H1 (cell line): Measurements from ENCODE around the gene NOS1AP. TPM values are rescaled to one million over a fixed set of nuclear protein-coding genes. Genes with fewer than 3 reads are reported as not detected.

Source experiments
- CTCF ChIA-PET: fragments of 300-600 bp; sonication (Branson Sonifier 250); formaldehyde crosslinking; loops from one replicate; lab custom pipeline; 2021; ENCODE audit not compliant: partially characterized antibody; lab: Charles Lee
- POLR2A ChIA-PET: fragments of 300-600 bp; sonication (Branson Sonifier 250); formaldehyde crosslinking; loops from one replicate; lab custom pipeline; 2021; ENCODE audit warnings: inconsistent platforms; ENCODE audit not compliant: partially characterized antibody; lab: Charles Lee
- DNase-seq, 2 experiments: peaks; one replicate each; pipeline versions ENCODE4 v3.0.0 to v3.0.0-alpha.2; 2010 to 2022; ENCODE audit warnings: low spot score in 2 of 2, low read depth in 1 of 2, mixed read lengths in 1 of 2
- FAIRE-seq: peaks from 2 replicates; lab custom pipeline; 2011; peaks lifted over from hg19 to GRCh38; lab: Jason Lieb, UNC
- H2AFZ ChIP-seq: 2 replicates; pipeline ENCODE4 v1.8.1; 2012; ENCODE audit warnings: low read length, inconsistent platforms
- H2AK5ac ChIP-seq: 2 replicates; pipeline ENCODE4 v1.6.1; 2013; ENCODE audit warnings: low read depth, low read length
- H2BK120ac ChIP-seq: replicated peaks from 2 replicates; pipeline ENCODE3; 2013; ENCODE audit warnings: low read depth, low read length, inconsistent platforms
- H2BK12ac ChIP-seq: 2 replicates; pipeline ENCODE4 v1.6.1; 2013; ENCODE audit warnings: low read depth, low read length
- H2BK15ac ChIP-seq: 2 replicates; pipeline ENCODE4 v1.6.1; 2013; ENCODE audit warnings: low read length
- H2BK20ac ChIP-seq: 2 replicates; pipeline ENCODE4 v1.6.1; 2013; ENCODE audit warnings: low read length
- H2BK5ac ChIP-seq: 2 replicates; pipeline ENCODE4 v1.6.1; 2013; ENCODE audit warnings: low read depth, low read length
- H3K14ac ChIP-seq: 2 replicates; pipeline ENCODE4 v1.6.1; 2013; ENCODE audit warnings: inconsistent platforms; ENCODE audit not compliant: insufficient read length
- H3K18ac ChIP-seq: 2 replicates; pipeline ENCODE4 v1.6.1; 2013; ENCODE audit warnings: low read length; ENCODE audit errors: extremely low read depth
- H3K23ac ChIP-seq: 2 replicates; pipeline ENCODE4 v1.6.1; 2013; ENCODE audit warnings: inconsistent platforms; ENCODE audit not compliant: insufficient read length
- H3K23me2 ChIP-seq: 2 replicates; pipeline ENCODE4 v1.6.1; 2013; ENCODE audit warnings: low read depth, low read length
- H3K27ac ChIP-seq: 2 replicates; pipeline ENCODE4 v1.6.1; 2011; ENCODE audit warnings: low read depth, low read length, inconsistent platforms
- H3K27me3 ChIP-seq, 4 experiments: replicated peaks in 1 of 4; 1 replicate in 1 of 4; 2 replicates in 3 of 4; pipeline versions ENCODE4 v1.6.1 to v1.8.1; 2011 to 2013; ENCODE audit warnings: low read length in 3 of 4, mild to moderate bottlenecking in 3 of 4, inconsistent platforms in 2 of 4, mixed read lengths in 2 of 4, moderate library complexity in 1 of 4; ENCODE audit not compliant: control insufficient read depth in 3 of 4, insufficient read depth in 3 of 4; ENCODE audit errors: extremely low read depth in 1 of 4
- H3K36me3 ChIP-seq, 4 experiments: 2 replicates each; pipeline versions ENCODE4 v1.6.1 to v1.8.1; 2011 to 2013; ENCODE audit warnings: mild to moderate bottlenecking in 4 of 4, low read length in 3 of 4, moderate library complexity in 2 of 4, control low read depth in 1 of 4, inconsistent platforms in 1 of 4; ENCODE audit not compliant: insufficient read depth in 4 of 4, control insufficient read depth in 2 of 4
- H3K4ac ChIP-seq: replicated peaks from 2 replicates; pipeline ENCODE3; 2013; ENCODE audit warnings: low read length, low read depth, mixed read lengths, inconsistent platforms; ENCODE audit not compliant: insufficient read length
- H3K4me1 ChIP-seq, 4 experiments: replicated peaks in 1 of 4; 1 replicate in 1 of 4; 2 replicates in 3 of 4; pipeline versions ENCODE4 v1.6.1 to v1.8.1; 2011 to 2013; ENCODE audit warnings: low read length in 3 of 4, inconsistent platforms in 2 of 4, mixed read lengths in 1 of 4; ENCODE audit not compliant: insufficient read depth in 4 of 4, control insufficient read depth in 3 of 4
- H3K4me2 ChIP-seq, 2 experiments: 2 replicates each; pipeline versions ENCODE4 v1.6.1 to v1.8.1; 2011 to 2013; ENCODE audit warnings: low read depth in 2 of 2, low read length in 2 of 2, control low read depth in 1 of 2, inconsistent platforms in 1 of 2, mild to moderate bottlenecking in 1 of 2; ENCODE audit not compliant: insufficient read depth in 1 of 2
- H3K4me3 ChIP-seq, 4 experiments: fragments of 200-600, 300-600 bp in 1 of 4; sonication (generic), shearing (Covaris generic), sonication (Bioruptor Twin) in 1 of 4; 2 replicates each; pipeline versions ENCODE4 v1.5.1 to v1.8.1; 2011 to 2016; ENCODE audit warnings: low read length in 4 of 4, low read depth in 3 of 4, control low read depth in 2 of 4, inconsistent platforms in 2 of 4, mild to moderate bottlenecking in 2 of 4, mixed read lengths in 1 of 4, moderate library complexity in 1 of 4; ENCODE audit not compliant: insufficient read depth in 2 of 4; ENCODE audit errors: extremely low read depth in 1 of 4
- H3K56ac ChIP-seq: replicated peaks from 2 replicates; pipeline ENCODE3; 2013; ENCODE audit warnings: low read depth, mild to moderate bottlenecking, mixed read lengths, low read length, inconsistent platforms; ENCODE audit not compliant: insufficient read length
- H3K79me1 ChIP-seq: 2 replicates; pipeline ENCODE4 v1.6.1; 2013; ENCODE audit warnings: low read depth, low read length, control low read depth
- H3K79me2 ChIP-seq, 2 experiments: 2 replicates each; pipeline versions ENCODE4 v1.6.1 to v1.8.1; 2012 to 2013; ENCODE audit warnings: low read length in 2 of 2, mild to moderate bottlenecking in 2 of 2, inconsistent platforms in 1 of 2; ENCODE audit not compliant: insufficient read depth in 2 of 2, control insufficient read depth in 1 of 2
- H3K9ac ChIP-seq, 4 experiments: replicated peaks in 1 of 4; 1 replicate in 1 of 4; 2 replicates in 3 of 4; pipeline versions ENCODE4 v1.6.1 to v1.8.1; 2011 to 2013; ENCODE audit warnings: low read depth in 3 of 4, low read length in 3 of 4, control low read depth in 2 of 4, mild to moderate bottlenecking in 2 of 4, moderate library complexity in 2 of 4, inconsistent platforms in 1 of 4; ENCODE audit errors: extremely low read depth in 1 of 4
- H3K9me3 ChIP-seq, 2 experiments: 2 replicates each; pipeline versions ENCODE4 v1.6.1 to v1.8.1; 2012 to 2013; ENCODE audit warnings: mild to moderate bottlenecking in 2 of 2, moderate library complexity in 2 of 2, control low read depth in 1 of 2, inconsistent platforms in 1 of 2, low read depth in 1 of 2, low read length in 1 of 2, mixed read lengths in 1 of 2; ENCODE audit not compliant: insufficient read depth in 2 of 2
- H4K20me1 ChIP-seq, 2 experiments: replicated peaks in 1 of 2; 2 replicates each; pipeline versions ENCODE3 to v1.8.1; 2011 to 2013; ENCODE audit warnings: inconsistent platforms in 2 of 2, low read length in 2 of 2, mild to moderate bottlenecking in 1 of 2; ENCODE audit not compliant: insufficient read depth in 2 of 2, control insufficient read depth in 1 of 2
- H4K5ac ChIP-seq: 2 replicates; pipeline ENCODE4 v1.6.1; 2013; ENCODE audit warnings: low read length, low read depth, mixed read lengths, inconsistent platforms; ENCODE audit not compliant: insufficient read length
- H4K8ac ChIP-seq: 2 replicates; pipeline ENCODE4 v1.8.0; 2013; ENCODE audit warnings: mild to moderate bottlenecking, moderate library complexity, low read length, inconsistent platforms; ENCODE audit not compliant: insufficient read depth; ENCODE audit errors: extremely low read depth
- H4K91ac ChIP-seq: replicated peaks from 2 replicates; pipeline ENCODE3; 2013; ENCODE audit warnings: low read length, mixed read lengths, inconsistent platforms; ENCODE audit not compliant: insufficient read length
- BACH1 ChIP-seq: IDR thresholded peaks from 2 replicates; pipeline ENCODE4 v1.6.1; 2012; ENCODE audit warnings: low read length, improper control_type of control experiment
- CREB1 ChIP-seq: IDR thresholded peaks from 2 replicates; pipeline ENCODE4 v1.6.1; 2012; ENCODE audit warnings: inconsistent platforms
- PHF8 ChIP-seq: fragments of 200-600 bp; sonication (generic); conservative IDR thresholded peaks from 2 replicates; pipeline ENCODE4 v1.7.1; 2012; ENCODE audit warnings: low read depth, mild to moderate bottlenecking, inconsistent platforms, low read length, moderate library complexity
- SP4 ChIP-seq: IDR thresholded peaks from 2 replicates; pipeline ENCODE4 v1.6.1; 2012; ENCODE audit warnings: low read length, inconsistent platforms
- TBP ChIP-seq: IDR thresholded peaks from 2 replicates; pipeline ENCODE4 v1.6.1; 2011; ENCODE audit warnings: low read depth, low read length, improper control_type of control experiment
- TEAD4 ChIP-seq: IDR thresholded peaks from 2 replicates; pipeline ENCODE4 v1.6.1; 2012; ENCODE audit warnings: low read depth, low read length, inconsistent platforms, mixed read lengths
- WGBS, 2 experiments: shearing (Covaris generic) in 1 of 2; methylation state at CpG; one replicate each; pipeline versions ENCODE4 v1.1.6 to v1.1.7; 2013 to 2015; ENCODE audit warnings: low lambda C conversion rate in 2 of 2, mixed read lengths in 2 of 2, inconsistent platforms in 1 of 2, low coverage in 1 of 2, missing lambda C conversion rate in 1 of 2; ENCODE audit not compliant: insufficient replicate concordance in 2 of 2, insufficient coverage in 1 of 2, insufficient read length in 1 of 2; ENCODE audit errors: extremely low coverage in 1 of 2, missing lambda C conversion rate in 1 of 2; 5-methylcytosine and 5-hydroxymethylcytosine counted together
- polyA plus RNA-seq, 7 experiments: library from polyadenylated mRNA; depleted of rRNA in 3 of 7; stranded (reverse) in 5 of 7; unstranded in 2 of 7; fragments of >200 nt in 5 of 7; fragments of 200-250 nt in 2 of 7; gene quantifications; 1 replicate in 5 of 7; 2 replicates in 1 of 7; 4 replicates in 1 of 7; pipeline versions ENCODE4 v1.2.1 to v1.2.3, GENCODE V29; 2011 to 2013; ENCODE audit warnings: missing spikeins in 2 of 7, mixed read lengths in 2 of 7
- total RNA-seq: library from RNA; stranded (reverse); fragmentation: NEBNext Ultra II Directional; extraction: Animal tissue kit (Norgen Biotek cat#: 25700); gene quantifications from 2 replicates; pipeline ENCODE4 v1.2.1, GENCODE V29; 2021

NOS1AP gene
- total and polyA plus RNA-seq, 2 of the 8 experiments (the other 6 are each of a cell fraction or from before 2014, with no cell fraction given) = 2.4 to 12.1 TPM

DNA sequence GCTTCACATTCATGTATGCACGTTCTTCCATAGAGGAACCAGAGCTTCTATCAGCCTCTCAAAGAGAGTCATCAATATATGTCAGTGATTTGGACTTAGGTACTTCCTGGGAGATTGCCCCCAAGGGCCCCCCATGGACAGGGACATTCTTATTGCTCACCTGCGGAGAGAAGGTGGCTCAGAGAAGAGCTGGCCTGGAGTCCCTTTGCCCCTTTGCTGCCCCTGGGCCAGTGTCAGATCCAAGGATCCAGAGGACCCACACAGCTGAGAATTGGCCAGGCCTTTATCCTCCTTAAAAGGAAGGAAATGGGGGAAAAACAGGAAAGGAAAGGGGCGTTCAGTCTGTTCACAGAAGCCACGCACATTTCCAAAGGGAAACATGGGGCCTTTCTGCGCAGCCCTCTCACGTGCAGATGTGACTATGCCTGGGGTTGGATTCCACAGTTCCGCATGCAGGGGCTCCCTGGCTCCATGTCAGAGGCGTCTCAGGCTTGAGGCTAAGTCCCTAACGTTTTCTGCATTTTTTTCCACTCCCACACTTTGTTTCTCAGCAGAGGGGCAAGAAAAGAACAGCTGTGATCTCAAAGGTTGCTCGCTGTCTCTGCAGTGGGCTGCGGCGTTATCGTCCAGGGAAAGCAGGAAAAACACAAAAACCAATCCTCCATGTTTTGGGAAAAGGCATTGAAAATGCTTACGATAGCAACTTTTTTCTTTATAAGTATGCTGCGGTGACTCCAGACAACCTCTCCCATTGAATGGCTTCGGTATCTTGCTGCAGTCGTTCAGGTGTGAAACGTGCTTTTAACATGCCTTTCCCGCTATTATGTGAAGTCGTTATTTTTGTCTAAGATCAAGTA, 318.0 kb downstream of the NOS1AP start:
- DNase-seq = no peak
- peak overlapping the region; percentile 59 for H4K8ac ChIP-seq
- H3K79me2 ChIP-seq = no peaks in the 10 kb centered on the region
- no peak overlapping the region for H2BK20ac ChIP-seq
- 87% methylated on average over 20 of the region's 20 CpGs; no CpG with 5 or more reads in 1 of the 2 experiments for WGBS, 2 experiments
- H3K9me3 ChIP-seq = no peaks in the 10 kb centered on the region
- no peaks in the 10 kb centered on the region for H3K79me1 ChIP-seq
- no peak overlapping the region for H2BK15ac ChIP-seq
- no peaks in the 10 kb centered on the region for H3K23me2 ChIP-seq
- 0 out of 2 replicates have a peak overlapping the region, but pooled peaks have one; percentile 6 for H3K18ac ChIP-seq
- no peak overlapping the region for H3K4me2 ChIP-seq
- no peak overlapping the region for H2BK12ac ChIP-seq
- no peak overlapping the region for H3K9ac ChIP-seq
- H3K4me3 ChIP-seq = no peak overlapping the region
- H3K23ac ChIP-seq = no peak overlapping the region
- H3K14ac ChIP-seq = no peak overlapping the region
- no peak overlapping the region for H3K27ac ChIP-seq
- no peak overlapping the region for H4K91ac ChIP-seq
- no peak overlapping the region for H2BK5ac ChIP-seq
- no peak overlapping the region for H2BK120ac ChIP-seq
- ChIA-PET CTCF (interaction anchor here (1.2 to 8.1 kb wide), 2 partner anchors 31 to 331 kb away, joined by 4 to 44 read pairs; no protein-coding TSS in a partner anchor), POLR2A (interaction anchor here (1.2 kb wide), 1 partner anchor 9 kb away, joined by 3 read pairs; no protein-coding TSS in a partner anchor)
- peaks cover 0 to 5% (median 2%) of the 10 kb centered on the region in 4 experiments; a peak in 1 of 8 replicates for H3K36me3 ChIP-seq
- H3K27me3 ChIP-seq = no peaks in the 10 kb centered on the region
- no peak overlapping the region for H4K5ac ChIP-seq
- H3K4me1 ChIP-seq = peaks cover 0 to 6% (median 1%) of the 10 kb centered on the region in 4 experiments; a peak in 4 of 7 replicates
- no peak overlapping the region for H2AFZ ChIP-seq
- H3K4ac ChIP-seq = no peak overlapping the region
- no peak for FAIRE-seq
- no peak overlapping the region for H3K56ac ChIP-seq
- no peak overlapping the region for H2AK5ac ChIP-seq
- H4K20me1 ChIP-seq = no peaks in the 10 kb centered on the region
- no peak for TF ChIP-seq TEAD4
- no peak for TF ChIP-seq CREB1
- TF ChIP-seq PHF8 = no peak
- no peak for TF ChIP-seq TBP
- no peak for TF ChIP-seq BACH1
- no peak for TF ChIP-seq SP4
